Measurements from ENCODE around the gene GPC5. TPM values are rescaled to one million over a fixed set of nuclear protein-coding genes. Genes with fewer than 3 reads are reported as not detected.

GPC5 gene
- total and polyA plus RNA-seq, 2 of the 13 experiments (the other 11 are each of a cell fraction or from before 2014, with no cell fraction given) = 0.02 to 0.07 TPM

DNA sequence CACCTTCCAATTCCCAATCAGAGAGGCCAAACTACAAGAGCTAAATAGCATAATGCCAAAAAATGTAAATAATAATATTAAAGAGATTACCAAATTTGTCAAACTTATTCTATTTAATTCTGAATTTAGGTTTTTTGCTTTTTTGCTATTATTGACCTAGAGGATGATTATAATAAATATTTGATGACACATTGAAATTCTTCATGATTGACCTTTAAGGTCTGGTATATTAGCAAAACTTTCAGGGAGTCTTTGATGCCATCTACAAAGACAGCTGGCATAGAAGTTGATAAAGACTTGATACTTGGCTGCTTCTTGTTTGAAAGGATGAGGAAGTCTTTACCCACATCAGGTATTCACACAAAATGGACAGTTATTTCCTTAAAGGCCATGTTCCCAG, 1168.3 kb downstream of the GPC5 start (continued):
- TF ChIP-seq RFX1 (IDR thresholded peaks at IDR 0.05) (no peak), MAFF (IDR thresholded peaks at IDR 0.05; ENCODE audit: low read depth, low read length) (0 out of 2 replicates have a peak, but pooled peaks have one; percentile 3)

- ChIA-PET POLR2A (no interaction called here), CTCF (ENCODE audit: low intra/inter-chr PET ratio, low total read pairs) (no interaction called here)
- Histone ChIP-seq H3K4me3 (replicated peaks in 1 of 3; ENCODE audit: insufficient read depth in 1 of 3, low read depth in 2 of 3, low read length in 3 of 3) (no peak overlapping the region), H3K27ac (ENCODE audit: extremely low read length, insufficient read depth, low read length) (no peak overlapping the region), H3K27me3 (ENCODE audit: control insufficient read depth in 1 of 2, insufficient read depth in 2 of 2, low read length in 2 of 2) (no peaks in the 10 kb centered on the region), H2AFZ (ENCODE audit: low read length) (no peak overlapping the region), H3K36me3 (replicated peaks in 1 of 2; ENCODE audit: control insufficient read depth in 1 of 2, insufficient read depth in 2 of 2, low read length in 2 of 2) (no peaks in the 10 kb centered on the region), H3K4me2 (ENCODE audit: low read depth, low read length) (no peak overlapping the region), H4K20me1 (ENCODE audit: insufficient read depth, low read length) (no peaks in the 10 kb centered on the region), H3K4me1 (ENCODE audit: insufficient read depth, low read length) (no peaks in the 10 kb centered on the region), H3K9me3 (ENCODE audit: low read length) (no peaks in the 10 kb centered on the region), H3K79me2 (ENCODE audit: insufficient read depth, low read length) (no peaks in the 10 kb centered on the region), H3K9ac (ENCODE audit: insufficient read depth, low read depth, low read length) (no peak overlapping the region)
- intact Hi-C loops (cut with micrococcal nuclease; ENCODE audit: unreplicated experiment) (loop anchor here (5.0 kb wide), 1 partner anchor 1790 kb away; no protein-coding TSS in a partner anchor), in situ Hi-C loops (cut with HindIII; ENCODE audit: extremely low pct_ligation_motif_present, low pct_unique_long_range_greater_than_20kb) (no loop called here)
- FAIRE-seq (no peak), ATAC-seq (no peak), DNase-seq (ENCODE audit: low spot score) (no peak)
- 15% methylated on average over 4 of the region's 4 CpGs for WGBS (ENCODE audit: low lambda C conversion rate)
- BruUV-seq (replicated peaks) = no TSS peak
- TF ChIP-seq, protein P1, sequence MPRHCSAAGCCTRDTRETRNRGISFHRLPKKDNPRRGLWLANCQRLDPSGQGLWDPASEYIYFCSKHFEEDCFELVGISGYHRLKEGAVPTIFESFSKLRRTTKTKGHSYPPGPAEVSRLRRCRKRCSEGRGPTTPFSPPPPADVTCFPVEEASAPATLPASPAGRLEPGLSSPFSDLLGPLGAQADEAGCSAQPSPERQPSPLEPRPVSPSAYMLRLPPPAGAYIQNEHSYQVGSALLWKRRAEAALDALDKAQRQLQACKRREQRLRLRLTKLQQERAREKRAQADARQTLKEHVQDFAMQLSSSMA (CRISPR knock-in tag; IDR thresholded peaks at IDR 0.05) = no peak
- TF ChIP-seq GABPB1 (CRISPR knock-in tag; IDR thresholded peaks at IDR 0.05) = no peak
- TF ChIP-seq ZNF10 (CRISPR knock-in tag; IDR thresholded peaks at IDR 0.05; ENCODE audit: borderline replicate concordance, low read depth) = no peak
- no peak for TF ChIP-seq ZNF564 (CRISPR knock-in tag; IDR thresholded peaks at IDR 0.05)
- no peak for TF ChIP-seq FOXJ3 (CRISPR knock-in tag; IDR thresholded peaks at IDR 0.05; ENCODE audit: borderline replicate concordance)
- no peak for TF ChIP-seq ZNF552 (CRISPR knock-in tag; IDR thresholded peaks at IDR 0.05; ENCODE audit: borderline replicate concordance)
- TF ChIP-seq, protein P2, sequence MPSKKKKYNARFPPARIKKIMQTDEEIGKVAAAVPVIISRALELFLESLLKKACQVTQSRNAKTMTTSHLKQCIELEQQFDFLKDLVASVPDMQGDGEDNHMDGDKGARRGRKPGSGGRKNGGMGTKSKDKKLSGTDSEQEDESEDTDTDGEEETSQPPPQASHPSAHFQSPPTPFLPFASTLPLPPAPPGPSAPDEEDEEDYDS (CRISPR knock-in tag; IDR thresholded peaks at IDR 0.05) = no peak
- no peak for TF ChIP-seq SALL1 (CRISPR knock-in tag; IDR thresholded peaks at IDR 0.05)
- no peak for TF ChIP-seq MEF2D (CRISPR knock-in tag; IDR thresholded peaks at IDR 0.05)
- no peak for TF ChIP-seq GLI4 (CRISPR knock-in tag; IDR thresholded peaks at IDR 0.05; ENCODE audit: borderline replicate concordance)
- TF ChIP-seq ETV6 (CRISPR knock-in tag; conservative IDR thresholded peaks at IDR 0.05) = no peak
- TF ChIP-seq ZNF331 (CRISPR knock-in tag; IDR thresholded peaks at IDR 0.05) = no peak
These were observed 1173.8 kb downstream of the GPC5 start for GRCh38 chr13:92572190-92572589.

All from HepG2 (cell line).